Esophagus squamous epithelium (tissue), 4 donors: ENCODE measurements around the gene BRD1.

Experiments
- CTCF ChIP-seq, 6 experiments: fragments of 450-650 bp in 4 of 6; fragments of 200-600 bp in 2 of 6; sonication (generic) in 2 of 6; IDR thresholded peaks; one replicate each; pipeline ENCODE4 v1.5.1; 2016 to 2019; ENCODE audit warnings: antibody characterized with exemption in 6 of 6, mild to moderate bottlenecking in 4 of 6, moderate library complexity in 4 of 6
- POLR2A ChIP-seq, 4 donors: fragments of 450-650 bp; IDR thresholded peaks; one replicate each; pipeline ENCODE4 v1.6.1; 2017; ENCODE audit warnings: antibody characterized with exemption in 4 of 4, mild to moderate bottlenecking in 4 of 4, moderate library complexity in 3 of 4

GRCh38 chr22:49740242-49740641, 87.4 kb downstream of the BRD1 start:
- TF ChIP-seq CTCF (IDR thresholded peaks at IDR 0.05), result no peak
- TF ChIP-seq POLR2A (IDR thresholded peaks at IDR 0.05), result no peak
